GM19324 (cell line): ENCODE measurements around the gene DUSP5.

Experiments used
- ATAC-seq: cut with Tn5 transposase; IDR thresholded peaks from one replicate; pipeline ENCODE4 v1.9.1; 2021; ENCODE audit warnings: mild to moderate bottlenecking, moderate library complexity; ENCODE audit not compliant: unreplicated experiment, low FRiP score

The DUSP5 gene

DNA sequence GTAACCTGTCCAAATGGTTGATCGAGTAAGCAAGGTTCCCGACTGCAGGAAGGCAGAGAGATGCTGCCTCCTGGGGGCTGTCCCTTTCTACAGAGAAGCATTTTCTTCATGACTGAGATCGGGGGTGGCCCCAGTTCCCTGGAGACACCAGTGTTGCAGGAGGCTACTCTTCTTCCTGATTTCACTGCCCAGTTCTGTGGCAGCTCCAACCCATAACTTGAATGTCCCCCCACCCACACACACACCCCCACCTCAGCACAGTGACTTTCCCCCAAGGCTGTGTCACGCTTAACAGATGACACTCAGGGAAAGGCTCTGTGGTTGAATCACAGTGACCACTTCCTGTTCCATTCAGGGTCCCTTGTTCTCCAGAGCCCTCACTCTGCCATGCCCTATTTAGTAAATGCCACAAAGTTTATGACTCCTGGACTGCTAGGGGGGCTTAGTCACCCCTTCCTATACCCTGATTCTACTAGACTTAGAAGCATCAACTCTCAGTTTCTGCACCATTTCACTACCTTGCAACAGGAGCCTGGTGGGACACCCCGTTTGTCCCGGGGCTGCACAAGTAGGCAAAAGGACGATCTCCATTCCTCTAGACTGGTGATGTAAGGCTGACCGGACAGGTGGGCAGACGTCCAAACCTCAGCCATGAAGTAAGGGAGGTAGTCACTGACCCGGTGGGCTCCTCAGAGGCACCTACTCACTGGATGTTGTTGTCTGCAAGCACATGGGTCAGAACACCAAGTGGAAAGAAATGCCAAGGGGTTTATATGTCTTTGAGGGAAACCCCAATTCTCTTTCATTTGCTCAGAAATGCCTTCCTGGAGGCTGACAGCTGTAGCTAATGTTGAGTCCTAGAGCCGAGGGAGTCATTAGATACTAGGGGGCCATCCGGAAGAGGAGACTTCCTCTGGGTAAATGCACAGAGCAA, 38.5 kb downstream of the DUSP5 start:
- ATAC-seq: peak; percentile 75

DNA sequence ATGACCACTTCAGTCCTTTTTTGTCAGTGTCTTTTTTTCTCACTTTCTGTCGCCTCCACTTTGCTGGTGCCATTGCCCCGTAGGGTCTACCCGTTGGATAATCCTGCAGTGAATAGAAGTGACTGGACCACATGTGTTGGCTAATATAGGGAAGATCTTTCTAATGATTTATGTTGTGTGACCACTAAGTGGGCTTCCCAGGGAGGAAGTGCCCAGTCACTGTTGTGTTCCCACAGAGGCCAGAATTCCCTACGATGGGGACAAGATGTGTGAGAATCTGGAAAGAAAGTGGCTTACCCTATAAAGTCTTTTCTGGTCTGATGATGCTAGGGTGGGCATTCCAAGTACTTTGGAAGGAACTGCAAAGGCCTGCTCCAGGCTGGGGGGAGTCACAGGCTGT, 41.4 kb downstream of the DUSP5 start:
- no peak for ATAC-seq

DNA sequence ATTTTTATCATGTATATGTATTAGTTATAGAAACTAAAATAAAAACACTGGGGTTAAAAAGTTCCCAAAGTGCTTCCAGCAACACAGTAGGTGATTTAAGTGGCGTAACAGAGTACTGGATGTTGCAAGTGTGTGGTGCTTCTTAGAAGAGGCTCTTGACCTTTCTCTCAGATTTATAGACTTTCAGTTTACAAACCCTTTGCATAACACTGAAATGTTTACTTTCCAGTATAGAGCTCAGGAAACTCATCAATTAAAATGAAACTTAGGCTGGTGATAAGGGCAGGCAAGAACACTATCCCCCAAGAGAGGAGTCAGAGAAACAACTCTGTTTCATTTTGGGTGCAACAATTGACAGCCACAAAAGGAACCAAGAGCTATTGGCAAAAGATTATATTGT, 42.3 kb downstream of the DUSP5 start:
- no peak for ATAC-seq

DNA sequence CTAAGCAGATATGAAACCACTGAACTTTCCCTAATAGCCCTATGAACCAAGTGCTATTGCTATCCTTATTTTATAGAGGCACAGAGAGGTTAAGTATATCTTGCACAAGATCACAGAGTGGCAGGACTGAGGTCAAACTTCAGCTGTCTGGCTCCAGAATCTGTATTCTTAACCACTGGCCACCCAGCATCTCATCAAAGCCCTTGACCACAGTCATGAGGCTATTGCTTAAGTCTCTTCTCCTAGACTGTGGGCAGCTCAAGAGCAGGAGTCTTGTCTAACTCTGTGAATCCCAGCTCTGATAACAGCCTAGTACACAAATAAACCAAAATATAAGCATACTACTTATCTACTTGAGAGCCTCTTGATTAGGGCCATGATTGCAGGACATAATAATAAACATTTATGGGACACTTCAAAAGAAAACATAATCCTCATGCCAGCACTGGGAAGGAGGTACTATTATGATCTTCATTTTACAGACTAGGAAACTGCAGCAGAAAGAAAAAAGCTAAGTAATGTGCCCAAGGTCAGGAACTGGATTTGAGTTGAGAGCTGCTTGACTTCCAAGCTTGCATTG, 47.3 kb downstream of the DUSP5 start:
- ATAC-seq: no peak

DNA sequence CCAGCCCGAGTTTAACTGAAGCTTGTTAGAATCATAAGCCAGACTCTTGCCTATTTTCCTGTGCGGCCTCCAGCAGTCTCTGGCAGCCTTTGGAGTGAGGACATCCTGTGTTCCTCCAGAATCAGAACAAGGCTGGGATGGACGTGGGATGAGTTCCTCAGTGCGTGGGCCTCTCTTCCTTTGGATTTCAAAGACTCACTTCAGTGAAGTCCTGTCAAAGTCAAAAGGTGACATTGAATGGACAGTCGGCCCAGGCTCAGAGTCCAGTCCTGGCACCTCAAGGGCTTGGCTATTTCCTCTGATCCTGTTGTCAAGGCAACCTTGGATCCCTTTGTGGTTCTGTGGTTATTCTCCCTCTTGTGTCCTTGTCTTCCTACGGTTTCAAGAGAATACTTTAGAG, 48.4 kb downstream of the DUSP5 start:
- ATAC-seq: no peak

DNA sequence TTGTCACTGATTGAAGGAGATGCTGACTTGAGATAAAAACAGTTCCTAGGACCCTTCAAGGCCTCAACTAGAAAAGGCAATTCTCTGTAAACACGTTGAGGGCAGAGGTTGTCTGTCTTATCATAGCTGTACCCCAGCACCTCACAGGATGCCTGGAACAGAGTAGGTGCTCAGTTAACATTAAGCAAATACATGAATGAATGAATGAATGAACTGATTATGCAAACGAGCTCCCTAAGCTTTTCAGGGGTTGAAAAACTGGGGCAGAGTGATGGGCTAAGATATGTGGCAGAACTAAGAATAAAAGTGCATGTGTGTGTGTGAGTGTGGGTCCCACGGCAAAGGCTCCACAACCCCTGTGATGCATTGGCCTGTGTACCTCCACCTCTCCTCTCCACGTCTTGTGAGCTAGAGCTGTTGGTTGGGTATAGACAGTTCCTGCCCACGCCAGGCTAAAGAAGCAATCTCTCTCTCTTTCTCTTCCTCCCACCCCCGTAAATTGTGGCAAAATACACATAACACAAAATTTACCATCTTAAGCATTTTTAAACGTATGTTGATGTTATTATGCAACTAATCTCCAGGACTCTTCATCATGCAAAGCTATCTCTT, 48.9 kb downstream of the DUSP5 start:
- ATAC-seq: no peak

DNA sequence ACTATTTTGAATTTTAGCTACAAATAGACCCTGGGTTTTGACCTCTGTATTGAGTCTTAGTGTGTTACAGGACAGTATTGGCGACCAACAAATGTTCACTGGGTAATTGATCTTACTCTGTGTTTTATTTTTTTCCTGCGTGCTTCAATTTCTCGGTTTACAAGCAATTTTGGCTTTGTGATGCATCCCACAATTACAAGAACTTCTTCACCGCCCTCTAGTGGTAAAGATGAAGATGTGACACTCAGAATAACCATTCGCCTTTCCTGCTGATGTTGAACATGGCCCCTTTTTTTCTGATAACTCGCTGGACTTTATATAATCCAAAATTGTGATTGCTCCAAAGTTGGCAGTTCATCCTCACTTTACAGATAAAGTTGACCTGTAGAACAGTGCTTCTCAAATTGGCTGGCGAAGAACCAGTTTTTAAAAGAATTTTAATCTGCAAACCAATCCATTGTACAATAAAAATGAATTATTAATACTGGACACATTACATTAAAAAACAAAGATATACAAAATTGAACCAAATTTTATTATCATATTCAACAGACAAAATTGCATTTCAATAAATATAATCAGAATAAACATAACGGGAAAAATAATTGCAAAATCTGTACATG, 49.5 kb downstream of the DUSP5 start:
- no peak for ATAC-seq

DNA sequence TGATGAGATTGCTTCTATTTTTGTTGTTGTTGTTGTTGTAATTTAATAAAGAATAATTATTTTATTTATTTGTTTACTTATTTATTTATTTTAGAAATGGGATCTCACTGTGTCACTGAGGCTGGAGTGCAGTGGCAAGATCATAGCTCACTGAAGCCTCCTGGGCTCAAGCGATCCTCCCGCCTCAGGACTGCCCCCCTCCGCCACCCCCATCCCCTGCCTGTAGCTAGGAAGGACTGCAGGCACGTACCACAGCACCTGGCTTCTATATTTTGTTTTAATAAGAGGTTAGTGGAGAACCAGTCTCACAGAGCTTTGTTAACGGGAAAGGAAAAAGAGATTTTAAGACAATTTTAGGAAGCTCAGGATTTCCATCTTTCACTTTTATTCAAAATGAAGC, 50.3 kb downstream of the DUSP5 start:
- no peak for ATAC-seq

DNA sequence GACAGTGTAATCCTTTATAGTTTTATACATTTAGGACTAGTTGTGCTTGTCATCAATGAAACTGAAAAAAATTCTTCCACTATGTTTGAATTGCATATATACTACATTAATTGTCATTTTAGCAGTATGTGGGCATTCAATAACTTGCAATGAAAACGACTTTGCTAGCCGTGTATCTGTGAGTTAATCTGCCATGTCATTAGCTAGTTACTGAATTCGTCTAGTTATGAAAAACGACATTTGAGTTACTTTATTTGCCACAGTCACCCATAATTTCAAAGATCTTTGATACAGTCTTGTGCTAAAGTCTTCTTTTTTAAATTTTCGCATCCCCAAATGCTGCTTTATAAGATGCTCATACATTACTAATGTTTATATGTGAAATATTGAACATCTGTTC, 51.5 kb downstream of the DUSP5 start:
- ATAC-seq: no peak

DNA sequence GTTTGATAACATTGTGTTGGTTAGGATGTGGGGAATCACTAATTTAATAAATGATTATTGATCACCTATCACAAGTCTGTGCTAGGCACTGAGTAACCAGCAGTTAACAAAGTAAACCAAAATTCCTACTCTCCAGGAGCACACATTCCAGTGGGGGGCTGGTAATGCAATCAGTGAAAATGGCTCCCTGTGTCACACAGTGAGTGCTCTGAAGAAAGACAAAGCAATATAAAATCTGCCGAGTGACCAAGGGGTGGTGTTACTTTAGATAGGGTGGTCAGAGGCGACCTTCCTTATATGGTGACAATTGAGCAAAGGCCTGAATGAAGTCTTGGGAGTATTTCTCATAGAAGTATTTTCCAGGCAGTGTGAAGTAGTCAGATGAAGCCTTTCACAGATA, 56.2 kb downstream of the DUSP5 start:
- no peak for ATAC-seq

DNA sequence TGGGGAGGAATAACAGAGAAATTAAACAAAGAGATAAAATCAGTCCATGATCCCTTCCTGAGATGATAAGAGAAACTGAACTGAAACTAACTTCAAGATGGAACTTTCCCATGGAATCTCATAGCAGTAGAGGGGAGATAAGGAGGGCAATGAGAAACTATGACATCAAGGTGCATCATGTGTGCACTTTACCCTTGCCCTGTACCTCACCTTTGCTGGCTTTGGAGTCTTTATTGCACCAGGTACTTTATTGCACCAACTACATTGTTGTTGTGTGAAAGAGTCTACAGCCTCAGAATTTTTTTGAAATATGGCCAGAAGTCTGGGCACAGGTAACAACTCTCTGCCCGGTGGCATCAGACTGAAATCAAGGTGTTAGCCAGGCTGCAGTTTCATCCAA, 58.6 kb downstream of the DUSP5 start:
- ATAC-seq: no peak

DNA sequence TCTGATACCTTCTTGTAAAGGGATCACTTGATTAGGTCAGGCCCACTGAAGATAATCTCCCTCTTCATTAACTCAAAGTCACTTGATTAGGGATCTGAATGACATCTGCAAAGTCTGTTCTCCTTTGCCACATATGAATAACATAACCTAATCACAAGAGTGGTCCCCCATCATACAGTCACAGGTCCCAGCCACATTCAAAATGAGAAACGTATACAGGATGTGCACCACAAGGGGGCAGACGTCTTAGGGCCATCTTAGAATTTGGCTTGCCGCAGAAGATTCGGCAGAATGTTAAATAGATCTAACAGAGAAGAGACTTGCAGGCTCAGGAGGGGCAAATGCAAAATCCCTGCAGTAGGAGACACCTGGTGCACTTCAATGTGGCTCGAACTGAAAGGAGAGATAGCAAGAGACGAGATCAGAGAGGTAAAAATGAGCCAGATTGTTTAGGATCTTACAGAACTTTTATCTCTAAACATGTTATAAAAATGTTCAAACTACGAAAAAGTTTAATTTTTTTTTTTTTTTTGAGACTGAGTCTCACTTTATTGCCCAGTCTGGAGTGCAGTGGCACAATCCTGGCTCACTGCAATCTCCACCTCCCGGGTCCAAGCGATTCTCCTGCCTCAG, 59.4 kb downstream of the DUSP5 start:
- ATAC-seq: peak; percentile 62

DNA sequence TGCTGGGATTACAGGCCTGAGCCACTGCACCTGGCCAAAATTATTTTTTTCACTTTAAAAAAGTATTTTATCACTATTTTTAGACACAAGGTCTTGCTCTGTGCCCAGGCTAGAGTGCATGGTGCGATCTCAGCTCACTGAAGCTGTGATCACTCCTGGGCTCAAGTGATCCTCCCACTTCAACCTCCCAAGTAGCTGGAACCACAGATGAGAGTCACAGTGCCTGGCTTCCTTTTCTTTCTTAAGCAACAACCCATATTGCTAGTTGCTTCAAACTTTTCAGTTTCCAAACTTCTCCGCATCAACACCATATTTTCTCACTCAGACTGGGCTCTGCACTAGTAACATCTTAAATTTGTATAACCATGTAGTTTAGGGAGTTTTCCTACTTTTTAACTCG, 60.3 kb downstream of the DUSP5 start:
- ATAC-seq: no peak

DNA sequence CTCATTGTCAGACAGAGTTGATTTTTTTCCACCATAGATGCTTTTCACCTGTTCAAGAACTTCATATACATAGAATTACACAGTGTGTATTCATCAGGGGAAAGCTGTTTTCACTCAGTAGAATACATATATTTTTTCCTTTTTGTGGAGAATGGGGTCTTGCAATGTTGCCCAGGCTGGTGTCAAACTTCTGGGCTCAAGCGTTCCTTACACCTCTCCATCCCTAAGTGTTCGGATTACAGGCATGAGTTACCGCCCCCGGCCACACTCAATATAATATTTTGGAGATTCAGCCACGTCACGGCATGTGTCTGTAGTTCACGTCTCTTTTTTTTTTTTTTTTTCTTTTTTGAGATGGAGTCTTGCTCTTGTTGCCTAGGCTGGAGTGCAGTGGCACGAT, 62.3 kb downstream of the DUSP5 start:
- ATAC-seq: no peak
